Measurements from ENCODE around the gene MTX3. TPM values are rescaled to one million over a fixed set of nuclear protein-coding genes. Genes with fewer than 3 reads are reported as not detected.

MTX3 gene
- total RNA-seq, 6 experiments from 2014 or later, result 4.4 to 9.1 (median 6.9) TPM

DNA sequence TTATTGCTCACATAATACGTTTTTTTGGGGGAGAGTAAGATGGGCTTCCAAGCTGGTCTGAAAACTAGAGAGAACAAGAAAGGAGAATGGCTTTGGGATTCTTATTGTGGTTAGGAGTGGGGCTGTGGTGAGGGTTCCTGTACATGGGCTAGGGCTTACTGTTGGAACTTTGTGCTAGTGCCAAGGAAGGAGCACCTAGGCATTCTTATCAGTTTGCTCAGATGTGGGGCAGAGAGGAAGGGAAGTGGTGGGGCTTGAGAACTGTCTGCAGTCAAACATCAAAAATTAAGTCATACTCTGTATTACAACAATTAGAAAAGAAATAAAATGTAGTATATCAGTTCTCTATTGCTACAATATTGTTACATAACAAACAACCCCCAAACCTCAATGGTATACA is 40.0 kb upstream of the MTX3 start:
- H3K9me3 ChIP-seq, result no peaks in the 10 kb centered on the region
- intact Hi-C loops (cut with DNase I), result no loop called here
- WGBS (ENCODE audit: insufficient coverage, low coverage, low lambda C conversion rate, missing lambda C conversion rate), result 38% methylated on average over 1 of the region's 1 CpG
- no peak overlapping the region for H3K4me3 ChIP-seq
- no peaks in the 10 kb centered on the region for H3K4me1 ChIP-seq
- peaks cover 0 to 20% of the 10 kb centered on the region in 2 donors for H3K27me3 ChIP-seq
- no peaks in the 10 kb centered on the region for H3K36me3 ChIP-seq
- no peak for TF ChIP-seq POLR2A (IDR thresholded peaks at IDR 0.05)
- TF ChIP-seq, protein P1, sequence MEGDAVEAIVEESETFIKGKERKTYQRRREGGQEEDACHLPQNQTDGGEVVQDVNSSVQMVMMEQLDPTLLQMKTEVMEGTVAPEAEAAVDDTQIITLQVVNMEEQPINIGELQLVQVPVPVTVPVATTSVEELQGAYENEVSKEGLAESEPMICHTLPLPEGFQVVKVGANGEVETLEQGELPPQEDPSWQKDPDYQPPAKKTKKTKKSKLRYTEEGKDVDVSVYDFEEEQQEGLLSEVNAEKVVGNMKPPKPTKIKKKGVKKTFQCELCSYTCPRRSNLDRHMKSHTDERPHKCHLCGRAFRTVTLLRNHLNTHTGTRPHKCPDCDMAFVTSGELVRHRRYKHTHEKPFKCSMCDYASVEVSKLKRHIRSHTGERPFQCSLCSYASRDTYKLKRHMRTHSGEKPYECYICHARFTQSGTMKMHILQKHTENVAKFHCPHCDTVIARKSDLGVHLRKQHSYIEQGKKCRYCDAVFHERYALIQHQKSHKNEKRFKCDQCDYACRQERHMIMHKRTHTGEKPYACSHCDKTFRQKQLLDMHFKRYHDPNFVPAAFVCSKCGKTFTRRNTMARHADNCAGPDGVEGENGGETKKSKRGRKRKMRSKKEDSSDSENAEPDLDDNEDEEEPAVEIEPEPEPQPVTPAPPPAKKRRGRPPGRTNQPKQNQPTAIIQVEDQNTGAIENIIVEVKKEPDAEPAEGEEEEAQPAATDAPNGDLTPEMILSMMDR (IDR thresholded peaks at IDR 0.05), result no peak
- ATAC-seq (no peak), DNase-seq (no peak)
- no peak overlapping the region for H3K27ac ChIP-seq

DNA sequence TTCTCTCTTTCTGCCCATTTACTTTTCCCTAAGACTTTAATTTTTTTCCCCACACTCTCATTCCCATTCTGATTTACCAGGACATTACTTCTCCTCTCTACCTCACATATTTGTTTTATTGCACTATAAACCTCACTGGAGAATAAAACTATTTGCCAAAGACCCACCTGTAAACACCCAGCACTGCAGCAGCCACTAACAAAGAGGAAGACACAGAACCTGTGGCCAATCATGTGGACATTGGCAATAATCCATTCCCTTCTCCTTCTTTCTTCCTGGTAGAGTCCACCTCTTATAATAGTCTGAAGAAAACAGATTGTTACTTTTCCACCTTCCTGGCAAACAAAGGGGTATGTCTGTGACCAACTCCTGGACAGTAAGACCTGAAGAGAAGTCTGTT is 35.8 kb upstream of the MTX3 start:
- Histone ChIP-seq H3K27ac (no peak overlapping the region), H3K4me1 (no peaks in the 10 kb centered on the region), H3K4me3 (no peak overlapping the region), H3K36me3 (no peaks in the 10 kb centered on the region), H3K27me3 (no peaks in the 10 kb centered on the region), H3K9me3 (no peaks in the 10 kb centered on the region)
- DNase-seq, result no peak
- intact Hi-C loops (cut with DNase I), result no loop called here
- ATAC-seq, result no peak
- TF ChIP-seq POLR2A (IDR thresholded peaks at IDR 0.05), result no peak
- TF ChIP-seq, protein P1 (IDR thresholded peaks at IDR 0.05), result no peak

DNA sequence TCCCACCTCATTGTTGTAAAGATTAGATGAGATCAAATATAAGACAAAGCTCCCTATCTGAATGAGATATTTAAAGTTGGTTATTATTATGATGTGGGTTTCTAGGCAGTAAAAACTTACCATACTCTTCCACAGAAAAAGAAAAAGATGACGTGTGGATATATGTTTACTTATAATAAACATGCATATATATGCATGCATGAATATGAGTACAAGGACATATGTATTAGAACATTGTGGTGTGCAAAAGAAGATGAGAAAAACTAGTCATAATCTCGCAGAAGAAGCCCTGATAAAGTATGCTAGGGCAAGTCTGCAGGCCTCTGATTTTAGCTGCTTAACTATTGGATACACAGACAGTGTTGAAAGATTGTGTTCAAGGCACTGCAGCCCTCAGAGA is 34.0 kb upstream of the MTX3 start:
- intact Hi-C loops (cut with DNase I), result no loop called here
- H3K36me3 ChIP-seq, result no peaks in the 10 kb centered on the region

DNA sequence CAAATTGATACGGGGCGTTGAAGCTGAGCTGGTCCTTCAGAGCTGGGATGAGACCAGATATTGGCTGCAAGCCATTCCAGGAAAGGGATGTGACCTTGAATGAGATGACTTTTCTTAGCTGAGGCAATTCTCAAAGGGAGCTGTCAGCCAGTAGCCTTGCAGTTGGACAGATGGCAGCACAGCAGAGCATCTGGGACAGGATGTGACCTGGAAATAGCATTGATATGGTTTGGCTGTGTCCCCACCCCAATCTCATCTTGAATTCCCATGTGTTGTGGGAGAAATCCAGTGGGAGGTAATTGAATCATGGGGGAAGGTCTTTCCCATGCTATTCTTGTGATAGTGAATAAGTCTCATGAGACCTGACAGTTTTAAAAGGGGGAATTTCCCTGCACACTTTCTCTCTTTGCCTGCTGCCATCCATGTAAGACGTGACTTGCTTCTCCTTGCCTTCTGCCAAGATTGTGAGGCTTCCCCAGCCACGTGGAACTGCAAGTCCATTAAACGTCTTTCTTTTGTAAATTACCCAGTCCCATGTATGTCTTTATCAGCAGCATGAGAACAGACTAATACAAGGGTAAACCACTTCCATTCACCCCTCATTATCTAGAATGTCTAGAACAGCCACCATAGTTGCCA is 19.8 kb upstream of the MTX3 start:
- Histone ChIP-seq H3K4me3 (no peak overlapping the region), H3K9me3 (no peaks in the 10 kb centered on the region), H3K27ac (no peak overlapping the region), H3K36me3 (no peaks in the 10 kb centered on the region), H3K27me3 (no peaks in the 10 kb centered on the region), H3K4me1 (no peaks in the 10 kb centered on the region)
- WGBS (ENCODE audit: insufficient coverage, low coverage, low lambda C conversion rate, missing lambda C conversion rate), result 81% methylated on average over 5 of the region's 5 CpGs
- intact Hi-C loops (cut with DNase I), result no loop called here
- ATAC-seq (no peak), DNase-seq (no peak)
- TF ChIP-seq, protein P1 (IDR thresholded peaks at IDR 0.05), result no peak
- TF ChIP-seq POLR2A (IDR thresholded peaks at IDR 0.05), result no peak

More for the DNA sequence above, 34.0 kb upstream of the MTX3 start:
- DNase-seq (no peak), ATAC-seq (no peak)
- no peaks in the 10 kb centered on the region for H3K9me3 ChIP-seq
- H3K4me1 ChIP-seq, result no peaks in the 10 kb centered on the region
- H3K27me3 ChIP-seq, result no peaks in the 10 kb centered on the region
- no peak overlapping the region for H3K27ac ChIP-seq
- WGBS (ENCODE audit: insufficient coverage, low coverage, low lambda C conversion rate, missing lambda C conversion rate), result 62% methylated on average over 2 of the region's 2 CpGs
- TF ChIP-seq, protein P1 (IDR thresholded peaks at IDR 0.05), result no peak
- TF ChIP-seq POLR2A (IDR thresholded peaks at IDR 0.05), result no peak
- H3K4me3 ChIP-seq, result no peak overlapping the region
